Endothelial cell of umbilical vein (primary cell): ENCODE results near the gene STAT4. TPM values are rescaled to one million over a fixed set of nuclear protein-coding genes. Genes with fewer than 3 reads are reported as not detected.

Source experiments
- BruUV-seq: library from RNA; stranded (reverse); fragments of 400-500 nt; replicated peaks from 2 replicates; lab custom pipeline; 2021; lab: Mats Ljungman, UMichigan
- CTCF ChIA-PET: fragments of 300-600, 350-600 bp; sonication (Branson Sonifier 250); formaldehyde crosslinking; loops from one replicate; lab custom pipeline; 2021; ENCODE audit warnings: antibody characterized with exemption, inconsistent platforms; lab: Charles Lee
- POLR2A ChIA-PET: fragments of 300-600, 350-600 bp; sonication (Branson Sonifier 250); formaldehyde crosslinking; loops from one replicate; lab custom pipeline; 2021; ENCODE audit warnings: antibody characterized with exemption, inconsistent platforms; lab: Charles Lee
- DNase-seq: peaks from one replicate; pipeline ENCODE4 v3.0.0-alpha.2; 2011; ENCODE audit warnings: low read depth, low spot score
- FAIRE-seq: peaks from 2 replicates; lab custom pipeline; 2011; peaks lifted over from hg19 to GRCh38; lab: Jason Lieb, UNC
- H2AFZ ChIP-seq: 2 replicates; pipeline ENCODE4 v1.6.0; 2012; ENCODE audit warnings: low read depth, low read length, control low read depth, inconsistent platforms
- H3K27ac ChIP-seq: 2 replicates; pipeline ENCODE4 v1.5.1; 2011; ENCODE audit warnings: low read depth, mild to moderate bottlenecking, control low read depth, low read length, moderate library complexity; ENCODE audit not compliant: insufficient read depth
- H3K27me3 ChIP-seq, 2 experiments: 2 replicates each; pipeline versions ENCODE4 v1.6.0 to v1.6.1; 2011; ENCODE audit warnings: low read length in 2 of 2, mixed read lengths in 1 of 2; ENCODE audit not compliant: control insufficient read depth in 2 of 2, insufficient read depth in 2 of 2
- H3K36me3 ChIP-seq, 2 experiments: 2 replicates in 1 of 2; 3 replicates in 1 of 2; pipeline ENCODE4 v1.5.1; 2011; ENCODE audit warnings: low read length in 2 of 2, mild to moderate bottlenecking in 1 of 2, moderate library complexity in 1 of 2; ENCODE audit not compliant: control insufficient read depth in 2 of 2, insufficient read depth in 2 of 2; ENCODE audit errors: extremely low read depth in 1 of 2
- H3K4me1 ChIP-seq: 3 replicates; pipeline ENCODE4 v1.5.1; 2011; ENCODE audit warnings: mild to moderate bottlenecking, low read length; ENCODE audit not compliant: control insufficient read depth, insufficient read depth; ENCODE audit errors: extremely low read depth
- H3K4me2 ChIP-seq: 2 replicates; pipeline ENCODE4 v1.6.1; 2011; ENCODE audit warnings: low read length, control low read depth, mixed read lengths; ENCODE audit not compliant: insufficient read depth
- H3K4me3 ChIP-seq, 3 experiments: fragments of 200-600 bp in 1 of 3; sonication (generic), shearing (Covaris generic) in 1 of 3; replicated peaks in 1 of 3; 2 replicates each; pipeline ENCODE4 v1.5.1; 2011 to 2016; ENCODE audit warnings: control low read depth in 3 of 3, low read length in 3 of 3, mild to moderate bottlenecking in 2 of 3, inconsistent platforms in 1 of 3, low read depth in 1 of 3, moderate library complexity in 1 of 3; ENCODE audit not compliant: insufficient read depth in 1 of 3
- H3K79me2 ChIP-seq: 2 replicates; pipeline ENCODE4 v1.6.0; 2012; ENCODE audit warnings: low read length, inconsistent platforms; ENCODE audit not compliant: control insufficient read depth, insufficient read depth
- H3K9ac ChIP-seq: replicated peaks from 2 replicates; pipeline ENCODE3; 2011; ENCODE audit warnings: low read length, control low read depth; ENCODE audit not compliant: insufficient read depth; ENCODE audit errors: extremely low read depth
- H3K9me1 ChIP-seq: replicated peaks from 3 replicates; pipeline ENCODE4 v1.6.0; 2011; ENCODE audit warnings: mild to moderate bottlenecking, low read length; ENCODE audit not compliant: control insufficient read depth, insufficient read depth; ENCODE audit errors: extremely low read depth
- H3K9me3 ChIP-seq: replicated peaks from 2 replicates; pipeline ENCODE4 v1.5.1; 2012; ENCODE audit warnings: low read length, inconsistent platforms; ENCODE audit not compliant: control insufficient read depth, insufficient read depth
- H4K20me1 ChIP-seq: replicated peaks from 2 replicates; pipeline ENCODE3; 2011; ENCODE audit warnings: mild to moderate bottlenecking, low read length; ENCODE audit not compliant: control insufficient read depth, insufficient read depth; ENCODE audit errors: extremely low read depth
- EZH2 ChIP-seq: IDR thresholded peaks from 2 replicates; pipeline ENCODE4 v1.6.1; 2012; ENCODE audit warnings: borderline replicate concordance, low read depth, mild to moderate bottlenecking, moderate library complexity, low read length, inconsistent platforms; ENCODE audit not compliant: severe bottlenecking
- FOS ChIP-seq: IDR thresholded peaks from 2 replicates; pipeline ENCODE4 v1.6.1; 2011; ENCODE audit warnings: mild to moderate bottlenecking, low read length, moderate library complexity, borderline replicate concordance; ENCODE audit not compliant: insufficient read depth
- GATA2 ChIP-seq: IDR thresholded peaks from 2 replicates; pipeline ENCODE4 v1.7.0; 2011; ENCODE audit warnings: low read depth, mild to moderate bottlenecking, moderate library complexity, mixed read lengths, low read length; ENCODE audit not compliant: insufficient read length, insufficient read depth
- JUN ChIP-seq: IDR thresholded peaks from 2 replicates; pipeline ENCODE4 v1.6.1; 2011; ENCODE audit warnings: borderline replicate concordance, low read depth; ENCODE audit not compliant: insufficient read length, insufficient read depth
- MAX ChIP-seq: IDR thresholded peaks from 2 replicates; pipeline ENCODE4 v1.6.1; 2011; ENCODE audit not compliant: insufficient read depth, insufficient read length
- MYC ChIP-seq: IDR thresholded peaks from one replicate; pipeline ENCODE4 v1.6.1; 2011; ENCODE audit warnings: mild to moderate bottlenecking, low read depth, low read length
- POLR2A ChIP-seq: IDR thresholded peaks from 2 replicates; pipeline ENCODE4 v1.6.1; 2012; ENCODE audit warnings: low read depth, mild to moderate bottlenecking, control low read depth, low read length
- POLR2AphosphoS5 ChIP-seq: IDR thresholded peaks from 2 replicates; pipeline ENCODE4 v1.6.1; 2012; ENCODE audit warnings: low read depth, mild to moderate bottlenecking, control low read depth, low read length, moderate library complexity; ENCODE audit not compliant: insufficient read depth
- dilution Hi-C: fragments of 300-500 bp; cut with MboI; formaldehyde crosslinking; loops from one replicate; pipeline ENCODE4 v1.15.0; 2019; ENCODE audit warnings: low sequenced_read_pairs; ENCODE audit not compliant: extremely low pct_ligation_motif_present
- intact Hi-C: fragments of 100-400 bp; cut with micrococcal nuclease; formaldehyde crosslinking; loops from one replicate; pipeline ENCODE4 v1.10.0; 2022
- polyA plus RNA-seq, 4 experiments: library from polyadenylated mRNA; depleted of rRNA in 3 of 4; stranded (reverse) in 3 of 4; unstranded in 1 of 4; fragments of >200 nt; gene quantifications; 2 replicates each; pipeline versions ENCODE4 v1.2.1 to v1.2.3, GENCODE V29; 2011 to 2012; ENCODE audit warnings: missing spikeins in 1 of 4
- total RNA-seq: library from RNA; stranded (reverse); gene quantifications from 2 replicates; pipeline ENCODE4 v1.2.3, GENCODE V29; 2021
- TF ChIP-seq, protein P1 (sequence below), 2 donors: IDR thresholded peaks; 1 replicate in 1 of 2; 2 replicates in 1 of 2; pipeline ENCODE4 v1.5.1; 2011; ENCODE audit warnings: low read length in 2 of 2, mild to moderate bottlenecking in 2 of 2, moderate library complexity in 2 of 2, control low read depth in 1 of 2, inconsistent platforms in 1 of 2, low read depth in 1 of 2; ENCODE audit not compliant: insufficient read depth in 1 of 2; ENCODE audit errors: extremely low read depth in 1 of 2

The STAT4 gene
- total and polyA plus RNA-seq, 2 donors (not counting 3 experiments of a cell fraction or from before 2014, with no cell fraction given) = 0.46 to 1.2 TPM

DNA sequence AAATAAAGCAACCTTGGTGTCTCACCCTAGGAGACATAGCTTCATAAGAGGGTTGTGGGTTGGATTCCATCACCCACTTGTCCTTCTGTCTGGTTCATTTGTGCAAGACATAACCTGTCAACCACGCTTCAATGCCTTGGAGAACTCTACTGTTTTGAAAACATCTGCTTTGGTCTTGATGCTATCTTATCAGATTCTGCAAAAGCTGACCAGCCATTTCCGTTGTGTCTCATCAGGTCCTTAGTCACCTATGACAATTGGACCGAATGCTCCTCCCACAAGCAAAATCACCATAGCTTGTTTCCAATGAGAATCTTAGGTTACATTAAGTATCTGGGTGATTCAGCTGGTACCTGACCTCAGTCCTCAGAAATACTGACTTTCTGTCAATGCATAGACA lies 35.4 kb downstream of the STAT4 start:
- Histone ChIP-seq H3K36me3 (no peaks in the 10 kb centered on the region), H3K9me3 (no peaks in the 10 kb centered on the region), H3K27me3 (peaks cover 0 to 3% of the 10 kb centered on the region in 2 experiments), H2AFZ (no peak overlapping the region), H3K9ac (no peak overlapping the region), H3K9me1 (no peaks in the 10 kb centered on the region), H3K4me1 (no peaks in the 10 kb centered on the region), H3K27ac (no peak overlapping the region), H4K20me1 (no peaks in the 10 kb centered on the region), H3K4me2 (no peak overlapping the region), H3K79me2 (no peaks in the 10 kb centered on the region), H3K4me3 (no peak overlapping the region)
- FAIRE-seq (no peak), DNase-seq (no peak)
- BruUV-seq = no TSS peak
- ChIA-PET POLR2A (no interaction called here), CTCF (interaction anchor here (0.9 kb wide), 1 partner anchor 398 kb away, joined by 3 read pairs; no protein-coding TSS in a partner anchor)
- dilution Hi-C loops = no loop called here
- TF ChIP-seq POLR2A (no peak), EZH2 (no peak), GATA2 (no peak), JUN (no peak)
- TF ChIP-seq, protein P1, sequence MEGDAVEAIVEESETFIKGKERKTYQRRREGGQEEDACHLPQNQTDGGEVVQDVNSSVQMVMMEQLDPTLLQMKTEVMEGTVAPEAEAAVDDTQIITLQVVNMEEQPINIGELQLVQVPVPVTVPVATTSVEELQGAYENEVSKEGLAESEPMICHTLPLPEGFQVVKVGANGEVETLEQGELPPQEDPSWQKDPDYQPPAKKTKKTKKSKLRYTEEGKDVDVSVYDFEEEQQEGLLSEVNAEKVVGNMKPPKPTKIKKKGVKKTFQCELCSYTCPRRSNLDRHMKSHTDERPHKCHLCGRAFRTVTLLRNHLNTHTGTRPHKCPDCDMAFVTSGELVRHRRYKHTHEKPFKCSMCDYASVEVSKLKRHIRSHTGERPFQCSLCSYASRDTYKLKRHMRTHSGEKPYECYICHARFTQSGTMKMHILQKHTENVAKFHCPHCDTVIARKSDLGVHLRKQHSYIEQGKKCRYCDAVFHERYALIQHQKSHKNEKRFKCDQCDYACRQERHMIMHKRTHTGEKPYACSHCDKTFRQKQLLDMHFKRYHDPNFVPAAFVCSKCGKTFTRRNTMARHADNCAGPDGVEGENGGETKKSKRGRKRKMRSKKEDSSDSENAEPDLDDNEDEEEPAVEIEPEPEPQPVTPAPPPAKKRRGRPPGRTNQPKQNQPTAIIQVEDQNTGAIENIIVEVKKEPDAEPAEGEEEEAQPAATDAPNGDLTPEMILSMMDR (IDR thresholded peaks at IDR 0.05; ENCODE audit: extremely low read depth in 1 of 2, insufficient read depth in 1 of 2, low read depth in 1 of 2, low read length in 2 of 2) = no peak
- intact Hi-C loops = no loop called here

DNA sequence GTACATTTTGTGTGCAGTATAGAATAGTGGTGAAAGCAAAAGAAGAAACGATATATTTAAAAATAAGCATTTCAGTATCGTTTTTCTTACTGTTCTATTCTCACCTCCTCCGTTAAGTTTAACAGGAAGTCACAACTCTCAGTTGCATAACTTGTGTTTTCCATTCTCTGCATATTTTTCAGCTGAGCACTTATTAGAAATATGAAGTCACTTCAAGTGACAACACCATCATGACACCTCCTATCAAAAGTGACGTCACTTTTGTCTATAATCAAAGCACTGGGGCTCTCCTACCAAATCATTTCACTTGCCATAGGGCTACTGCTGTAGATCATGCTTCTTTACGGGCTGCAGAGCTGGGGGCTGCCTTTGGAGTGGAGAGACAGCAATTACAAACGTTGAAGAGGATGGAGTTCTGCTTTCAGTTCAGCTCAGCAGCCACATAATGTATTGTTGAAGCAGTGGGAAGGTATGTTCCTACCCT lies 36.3 kb downstream of the STAT4 start:
- BruUV-seq = no TSS peak
- DNase-seq = no peak
- H3K27ac ChIP-seq = no peak overlapping the region
- no peaks in the 10 kb centered on the region for H3K79me2 ChIP-seq
- H3K27me3 ChIP-seq = peaks cover 0 to 3% of the 10 kb centered on the region in 2 experiments
- dilution Hi-C loops (no loop called here), intact Hi-C loops (no loop called here)
- ChIA-PET CTCF (interaction anchor here (0.8 to 0.9 kb wide), 2 partner anchors 41 to 399 kb away, joined by 3 read pairs; no protein-coding TSS in a partner anchor), POLR2A (no interaction called here)
- H2AFZ ChIP-seq = no peak overlapping the region
- H3K9me3 ChIP-seq = no peaks in the 10 kb centered on the region
- H3K4me2 ChIP-seq = no peak overlapping the region
- no peak overlapping the region for H3K9ac ChIP-seq
- no peaks in the 10 kb centered on the region for H3K36me3 ChIP-seq
- no peaks in the 10 kb centered on the region for H3K4me1 ChIP-seq
- TF ChIP-seq POLR2AphosphoS5 = no peak
- TF ChIP-seq FOS = no peak
- TF ChIP-seq JUN = no peak
- no peak for TF ChIP-seq EZH2
- no peak for TF ChIP-seq POLR2A
- TF ChIP-seq GATA2 = no peak
- TF ChIP-seq, protein P1 (IDR thresholded peaks at IDR 0.05; ENCODE audit: extremely low read depth in 1 of 2, insufficient read depth in 1 of 2, low read depth in 1 of 2, low read length in 2 of 2) = no peak
- TF ChIP-seq MYC = no peak
- TF ChIP-seq MAX = no peak
- no peaks in the 10 kb centered on the region for H4K20me1 ChIP-seq
- FAIRE-seq = no peak
- no peaks in the 10 kb centered on the region for H3K9me1 ChIP-seq
- no peak overlapping the region for H3K4me3 ChIP-seq
